GM19468 (cell line): ENCODE measurements around the gene LRRC71.

Source experiments
- ATAC-seq: cut with Tn5 transposase; IDR thresholded peaks from one replicate; pipeline ENCODE4 v1.9.1; 2021; ENCODE audit warnings: mild to moderate bottlenecking, moderate library complexity, moderate number of reproducible peaks; ENCODE audit not compliant: unreplicated experiment; ENCODE audit errors: extremely low read depth

Gene LRRC71

DNA sequence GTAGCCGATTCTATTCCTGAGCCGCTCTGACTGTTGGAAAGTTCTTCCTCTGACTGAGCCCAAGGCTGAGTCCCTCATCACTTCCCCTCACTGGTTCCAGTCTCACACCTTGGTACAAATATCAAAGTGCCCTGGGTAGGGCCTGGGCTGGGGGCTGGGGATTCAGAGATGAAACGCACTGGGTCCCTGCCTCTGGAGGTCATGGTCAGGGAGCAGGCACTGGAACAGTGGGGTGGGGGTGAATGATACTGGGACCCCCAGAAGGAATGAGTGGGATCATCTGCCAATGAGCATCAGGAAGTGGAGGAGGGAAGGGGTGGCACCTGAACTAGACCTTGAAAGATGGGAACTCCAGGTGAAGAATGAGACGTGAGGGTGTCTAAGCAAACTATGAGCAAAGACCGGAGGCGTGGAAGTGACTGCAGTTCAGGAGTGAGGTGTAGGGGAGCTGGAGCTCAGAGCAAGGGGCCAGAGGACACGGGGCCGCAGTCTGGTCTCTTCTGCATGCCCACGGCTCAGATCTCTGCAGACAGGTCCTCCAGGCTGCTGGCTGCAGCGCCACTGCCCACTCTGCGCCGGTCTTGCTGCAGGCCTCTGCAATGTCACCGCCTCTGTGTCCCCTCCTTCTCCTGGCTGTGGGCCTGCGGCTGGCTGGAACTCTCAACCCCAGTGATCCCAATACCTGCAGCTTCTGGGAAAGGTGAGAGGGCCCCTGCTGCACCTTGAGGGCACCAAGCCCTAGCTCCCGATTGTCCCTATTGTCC is 16.9 kb upstream of the LRRC71 start:
- ATAC-seq: no peak

DNA sequence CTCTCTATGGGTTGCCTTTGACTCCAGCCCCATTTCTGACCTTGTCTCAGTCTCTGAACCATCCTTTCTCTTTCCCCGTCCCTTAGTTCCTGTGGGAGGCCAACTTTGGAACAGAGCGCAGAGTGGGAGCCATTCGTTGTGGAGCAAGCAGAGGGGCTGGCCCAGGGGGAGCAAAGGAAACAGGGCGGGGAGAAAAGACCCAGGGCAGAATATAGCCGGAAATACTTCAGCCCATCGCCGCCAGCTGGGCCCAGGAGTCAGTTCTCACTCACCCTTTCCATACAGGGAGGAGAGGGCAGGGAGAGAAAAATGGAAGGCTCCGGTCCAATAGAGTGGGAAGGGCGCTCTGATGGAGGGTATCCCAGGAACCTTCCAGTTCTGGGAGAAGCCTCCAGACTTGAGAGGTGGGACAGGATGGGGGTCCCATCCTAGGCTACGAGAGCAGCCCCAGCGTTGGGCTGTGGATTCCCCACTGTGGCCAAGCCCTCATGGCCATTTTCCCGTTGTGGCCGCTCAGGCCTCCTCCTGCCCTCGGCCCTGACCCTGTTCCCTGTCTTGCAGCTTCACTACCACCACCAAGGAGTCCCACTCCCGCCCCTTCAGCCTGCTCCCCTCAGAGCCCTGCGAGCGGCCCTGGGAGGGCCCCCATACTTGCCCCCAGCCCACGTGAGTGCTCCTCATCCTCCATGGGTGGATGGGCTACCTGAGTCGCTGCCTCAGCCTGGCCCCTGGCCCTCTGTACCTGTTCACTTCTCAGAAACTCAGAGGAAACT is 16.1 kb upstream of the LRRC71 start:
- no peak for ATAC-seq

DNA sequence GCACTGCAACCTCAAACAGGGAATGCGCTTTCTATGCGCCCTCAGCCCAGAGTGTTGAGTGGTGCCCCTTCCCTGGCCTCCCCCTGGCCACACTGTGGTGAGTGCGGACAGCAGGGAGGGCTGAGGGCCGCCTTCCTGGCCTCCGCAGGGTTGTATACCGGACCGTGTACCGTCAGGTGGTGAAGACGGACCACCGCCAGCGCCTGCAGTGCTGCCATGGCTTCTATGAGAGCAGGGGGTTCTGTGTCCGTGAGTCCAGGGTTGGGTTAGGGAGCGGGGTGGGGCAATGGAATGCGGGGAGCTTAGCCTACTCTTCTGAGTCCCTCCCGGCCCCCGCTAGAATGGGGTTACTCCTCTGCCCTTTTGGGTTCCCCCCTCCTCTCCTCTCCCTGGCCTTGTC is 15.3 kb upstream of the LRRC71 start:
- no peak for ATAC-seq

DNA sequence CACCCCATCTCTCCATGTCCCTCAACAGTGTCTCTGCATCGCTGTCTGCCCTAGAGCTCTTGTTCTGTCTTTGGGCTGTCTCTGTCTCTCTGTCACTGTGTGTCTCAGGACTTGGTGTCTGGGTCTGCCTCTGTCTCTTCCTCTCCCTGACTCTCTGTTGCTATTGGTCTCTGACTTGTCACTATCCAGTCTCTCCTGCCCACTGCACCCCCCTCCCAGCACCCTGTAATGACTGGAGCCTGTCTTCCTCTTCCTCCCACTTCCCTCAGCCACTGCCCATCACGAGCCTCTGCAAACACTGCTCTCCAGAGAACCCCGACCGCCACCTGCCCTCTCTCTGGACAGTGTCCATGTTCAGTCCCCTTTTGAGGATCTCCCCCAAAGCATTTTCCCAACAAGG is 14.8 kb upstream of the LRRC71 start:
- no peak for ATAC-seq

DNA sequence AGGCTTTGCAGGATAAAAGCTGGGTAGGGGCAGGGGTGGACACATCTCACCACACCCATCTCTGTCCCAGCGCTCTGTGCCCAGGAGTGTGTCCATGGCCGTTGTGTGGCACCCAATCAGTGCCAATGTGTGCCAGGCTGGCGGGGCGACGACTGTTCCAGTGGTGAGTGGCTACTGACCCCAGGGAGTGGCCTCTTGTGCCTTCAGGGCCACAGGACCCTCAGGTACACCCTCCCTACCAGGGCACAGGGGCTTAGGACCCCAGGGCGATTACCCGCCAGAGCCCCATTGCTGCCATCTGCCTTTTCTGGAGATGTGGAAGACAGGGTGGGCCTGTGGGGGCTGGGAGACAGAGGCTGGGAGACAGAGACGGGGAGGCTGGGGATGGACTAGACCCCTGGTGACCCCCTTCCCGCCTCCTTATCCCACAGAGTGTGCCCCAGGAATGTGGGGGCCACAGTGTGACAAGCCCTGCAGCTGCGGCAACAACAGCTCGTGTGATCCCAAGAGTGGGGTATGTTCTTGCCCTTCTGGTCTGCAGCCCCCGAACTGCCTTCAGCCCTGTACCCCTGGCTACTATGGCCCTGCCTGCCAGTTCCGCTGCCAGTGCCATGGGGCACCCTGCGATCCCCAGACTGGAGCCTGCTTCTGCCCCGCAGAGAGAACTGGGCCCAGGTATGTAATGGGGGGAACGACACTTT is 14.1 kb upstream of the LRRC71 start:
- no peak for ATAC-seq

DNA sequence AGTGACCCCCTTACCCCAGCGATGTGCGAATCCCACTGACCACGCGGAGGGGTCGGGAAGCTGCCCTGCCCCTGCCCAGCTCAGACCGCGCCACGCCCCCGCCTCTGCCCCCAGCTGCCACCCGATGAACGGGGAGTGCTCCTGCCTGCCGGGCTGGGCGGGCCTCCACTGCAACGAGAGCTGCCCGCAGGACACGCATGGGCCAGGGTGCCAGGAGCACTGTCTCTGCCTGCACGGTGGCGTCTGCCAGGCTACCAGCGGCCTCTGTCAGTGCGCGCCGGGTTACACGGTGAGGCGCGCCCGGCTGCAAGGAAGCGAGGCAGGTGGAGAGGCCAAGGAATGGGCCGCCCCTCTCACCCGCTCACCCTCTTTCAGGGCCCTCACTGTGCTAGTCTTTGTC is 11.9 kb upstream of the LRRC71 start:
- no peak for ATAC-seq

DNA sequence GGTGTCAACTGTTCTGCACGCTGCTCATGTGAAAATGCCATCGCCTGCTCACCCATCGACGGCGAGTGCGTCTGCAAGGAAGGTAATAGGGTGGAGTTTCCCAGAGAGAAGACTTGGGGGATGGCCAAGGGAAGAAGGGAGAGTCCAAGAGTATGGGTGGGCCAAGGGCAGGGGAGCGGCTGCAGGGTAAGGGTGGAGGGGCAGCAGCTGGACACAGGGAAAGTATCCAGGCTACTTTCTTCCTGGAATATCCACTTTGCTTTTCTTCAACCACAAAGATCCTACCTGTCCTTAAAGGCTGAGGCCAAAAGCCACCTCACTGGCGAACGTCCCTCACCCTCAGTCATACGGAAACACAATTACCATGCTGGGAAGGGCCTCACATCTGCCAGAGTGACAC is 11.5 kb upstream of the LRRC71 start:
- no peak for ATAC-seq

DNA sequence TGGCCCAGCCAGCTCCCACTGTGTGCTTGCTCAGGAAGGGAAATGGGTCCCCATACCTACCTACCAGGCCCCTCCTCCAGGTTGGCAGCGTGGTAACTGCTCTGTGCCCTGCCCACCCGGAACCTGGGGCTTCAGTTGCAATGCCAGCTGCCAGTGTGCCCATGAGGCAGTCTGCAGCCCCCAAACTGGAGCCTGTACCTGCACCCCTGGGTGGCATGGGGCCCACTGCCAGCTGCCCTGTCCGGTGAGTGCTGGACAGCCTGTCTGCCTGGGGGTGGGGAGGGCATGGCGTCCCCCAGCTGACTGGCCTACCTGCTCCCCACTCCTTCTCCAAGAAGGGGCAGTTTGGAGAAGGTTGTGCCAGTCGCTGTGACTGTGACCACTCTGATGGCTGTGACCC is 10.8 kb upstream of the LRRC71 start:
- no peak for ATAC-seq

DNA sequence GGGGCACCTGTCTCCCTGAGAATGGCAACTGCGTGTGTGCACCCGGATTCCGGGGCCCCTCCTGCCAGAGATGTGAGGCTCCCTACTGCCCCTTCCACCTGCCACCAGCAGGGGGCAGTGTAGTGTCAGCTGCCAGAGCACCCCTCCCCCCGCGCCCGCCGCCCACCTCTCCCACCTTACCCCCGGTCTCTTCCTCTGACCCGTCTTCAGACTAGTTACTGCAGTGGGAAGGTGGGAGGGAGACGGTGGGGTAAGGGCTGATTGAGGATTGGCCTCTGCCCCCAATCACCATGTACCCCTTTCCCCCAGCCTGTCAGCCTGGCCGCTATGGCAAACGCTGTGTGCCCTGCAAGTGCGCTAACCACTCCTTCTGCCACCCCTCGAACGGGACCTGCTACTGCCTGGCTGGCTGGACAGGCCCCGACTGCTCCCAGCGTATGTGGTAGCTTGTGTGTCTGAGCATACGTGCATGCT is 10.1 kb upstream of the LRRC71 start:
- no peak for ATAC-seq

DNA sequence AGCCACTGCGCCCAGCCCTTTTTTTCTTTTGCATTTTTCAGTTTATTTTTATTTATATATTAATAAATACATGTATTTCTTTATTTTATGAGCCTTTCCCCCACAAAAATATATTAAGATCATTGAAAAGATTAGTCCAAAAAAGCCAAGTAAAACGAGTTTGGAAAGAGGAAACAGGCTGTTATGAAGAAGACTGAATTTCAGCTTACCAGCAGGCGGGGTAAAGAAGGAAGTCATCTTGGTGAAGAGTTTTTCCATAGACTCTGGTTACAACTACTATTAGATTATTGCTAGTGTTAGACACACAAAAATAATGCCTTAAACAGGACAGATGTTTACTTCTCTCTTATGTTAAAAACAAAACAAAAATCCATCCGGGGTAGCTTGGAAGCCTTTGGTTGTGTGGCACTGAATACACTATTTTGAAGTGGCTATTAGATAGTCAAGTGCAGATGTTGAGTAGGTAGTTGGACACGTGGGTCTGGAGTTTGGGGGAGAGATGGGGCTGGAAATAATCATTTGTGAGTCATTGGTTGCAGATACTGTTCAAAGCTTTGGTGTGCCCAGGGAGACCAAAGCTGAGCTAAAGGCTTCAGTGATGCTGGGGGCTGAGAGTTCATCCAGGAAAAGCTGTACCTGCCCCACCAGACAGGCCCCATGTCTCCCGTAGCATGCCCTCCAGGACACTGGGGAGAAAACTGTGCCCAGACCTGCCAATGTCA is 8.7 kb upstream of the LRRC71 start:
- ATAC-seq: no peak

DNA sequence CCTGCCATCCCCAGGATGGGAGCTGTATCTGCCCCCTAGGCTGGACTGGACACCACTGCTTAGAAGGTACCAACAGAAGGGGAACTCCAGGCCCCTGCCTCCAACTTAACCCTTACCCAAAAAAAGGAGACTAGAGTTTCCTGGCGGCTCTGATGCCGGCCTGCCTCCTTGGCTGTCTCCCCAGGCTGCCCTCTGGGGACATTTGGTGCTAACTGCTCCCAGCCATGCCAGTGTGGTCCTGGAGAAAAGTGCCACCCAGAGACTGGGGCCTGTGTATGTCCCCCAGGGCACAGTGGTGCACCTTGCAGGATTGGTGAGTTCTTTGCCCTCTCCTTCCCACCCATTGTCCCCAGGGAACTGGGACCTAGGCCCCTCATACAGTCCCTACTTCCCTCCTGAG is 8.1 kb upstream of the LRRC71 start:
- ATAC-seq: no peak

DNA sequence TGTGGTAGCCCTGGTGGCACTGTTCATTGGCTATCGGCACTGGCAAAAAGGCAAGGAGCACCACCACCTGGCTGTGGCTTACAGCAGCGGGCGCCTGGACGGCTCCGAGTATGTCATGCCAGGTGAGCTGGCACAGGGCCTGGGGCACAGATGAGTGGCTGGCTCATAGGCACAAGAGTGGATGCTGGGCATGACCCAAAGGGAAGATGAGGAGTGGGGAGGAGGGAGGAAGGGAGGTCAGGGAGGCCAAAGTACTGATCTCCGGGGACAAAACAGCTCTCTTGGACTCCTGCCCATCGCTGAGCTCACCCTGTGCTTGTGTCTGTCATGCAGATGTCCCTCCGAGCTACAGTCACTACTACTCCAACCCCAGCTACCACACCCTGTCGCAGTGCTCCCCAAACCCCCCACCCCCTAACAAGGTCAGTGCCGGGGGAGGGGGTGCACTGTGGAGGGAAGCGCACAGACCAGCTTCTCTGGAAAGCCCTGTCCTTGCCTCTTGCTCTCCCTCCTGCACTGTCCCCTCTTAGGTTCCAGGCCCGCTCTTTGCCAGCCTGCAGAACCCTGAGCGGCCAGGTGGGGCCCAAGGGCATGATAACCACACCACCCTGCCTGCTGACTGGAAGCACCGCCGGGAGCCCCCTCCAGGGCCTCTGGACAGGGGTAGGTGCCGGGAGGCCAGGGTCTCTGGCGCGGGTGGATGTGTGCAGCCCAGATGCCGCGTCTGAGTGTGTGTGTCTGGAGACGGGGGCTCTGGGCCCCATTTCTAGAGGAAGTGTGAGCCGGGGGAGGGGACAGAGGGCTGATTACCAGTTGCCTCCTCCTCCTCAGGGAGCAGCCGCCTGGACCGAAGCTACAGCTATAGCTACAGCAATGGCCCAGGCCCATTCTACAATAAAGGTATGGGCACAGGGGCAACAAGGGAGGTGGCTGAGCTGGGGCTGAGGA is 7.3 kb upstream of the LRRC71 start:
- ATAC-seq: no peak

DNA sequence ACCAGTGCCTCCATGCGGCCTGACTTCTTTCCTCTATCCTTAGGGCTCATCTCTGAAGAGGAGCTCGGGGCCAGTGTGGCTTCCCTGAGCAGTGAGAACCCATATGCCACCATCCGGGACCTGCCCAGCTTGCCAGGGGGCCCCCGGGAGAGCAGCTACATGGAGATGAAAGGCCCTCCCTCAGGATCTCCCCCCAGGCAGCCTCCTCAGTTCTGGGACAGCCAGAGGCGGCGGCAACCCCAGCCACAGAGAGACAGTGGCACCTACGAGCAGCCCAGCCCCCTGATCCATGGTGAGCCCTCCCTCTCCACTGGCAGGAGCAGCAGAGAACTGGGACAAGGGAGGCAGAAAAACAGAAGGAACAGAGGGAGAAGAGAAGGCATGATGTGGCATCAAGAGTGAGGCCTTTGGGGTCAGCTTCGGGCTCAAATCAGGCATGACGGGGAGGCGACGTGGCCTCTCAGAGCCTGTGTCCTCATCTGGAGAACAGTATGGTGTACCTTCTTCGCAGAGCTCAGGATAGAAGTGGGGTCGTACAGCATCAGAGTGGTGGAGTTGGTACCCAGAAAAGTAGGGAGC is 6.5 kb upstream of the LRRC71 start:
- no peak for ATAC-seq

DNA sequence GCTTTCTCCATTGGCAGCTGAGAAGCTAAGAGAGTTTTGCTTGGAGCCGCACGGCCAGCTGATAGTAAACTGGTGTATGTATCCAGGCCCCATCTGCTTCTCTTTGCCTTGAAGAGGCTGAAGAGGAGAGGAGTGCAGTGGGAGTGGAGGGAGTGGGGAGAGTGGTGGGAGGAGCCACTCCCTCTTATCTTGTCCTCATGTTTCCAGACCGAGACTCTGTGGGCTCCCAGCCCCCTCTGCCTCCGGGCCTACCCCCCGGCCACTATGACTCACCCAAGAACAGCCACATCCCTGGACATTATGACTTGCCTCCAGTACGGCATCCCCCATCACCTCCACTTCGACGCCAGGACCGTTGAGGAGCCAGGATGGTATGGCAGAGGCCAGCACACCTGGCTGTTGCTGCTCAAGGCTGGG is 6.0 kb upstream of the LRRC71 start:
- ATAC-seq: no peak

DNA sequence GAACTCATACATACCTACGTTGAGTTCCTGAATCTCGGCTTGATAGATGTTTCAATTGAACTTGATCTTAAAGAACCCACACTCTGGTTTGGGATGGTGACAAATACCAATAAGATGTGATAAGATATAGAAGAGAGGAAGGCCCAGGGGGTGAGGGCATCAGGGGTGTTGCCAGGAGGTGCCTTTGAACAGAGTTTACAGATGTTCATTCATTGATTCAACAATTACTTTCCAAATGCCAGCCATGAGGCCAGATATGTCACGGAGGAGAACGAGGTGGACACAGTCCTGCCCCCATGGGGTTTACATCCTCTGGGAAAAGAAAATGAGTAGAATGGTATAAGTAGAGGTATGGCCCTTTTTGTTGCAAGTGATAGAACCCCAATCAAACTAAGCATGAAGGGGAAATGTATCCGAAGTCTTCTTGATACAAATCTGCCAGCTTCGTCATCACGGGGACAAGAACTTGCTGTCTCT is 659 bp downstream of the LRRC71 start:
- ATAC-seq: no peak

DNA sequence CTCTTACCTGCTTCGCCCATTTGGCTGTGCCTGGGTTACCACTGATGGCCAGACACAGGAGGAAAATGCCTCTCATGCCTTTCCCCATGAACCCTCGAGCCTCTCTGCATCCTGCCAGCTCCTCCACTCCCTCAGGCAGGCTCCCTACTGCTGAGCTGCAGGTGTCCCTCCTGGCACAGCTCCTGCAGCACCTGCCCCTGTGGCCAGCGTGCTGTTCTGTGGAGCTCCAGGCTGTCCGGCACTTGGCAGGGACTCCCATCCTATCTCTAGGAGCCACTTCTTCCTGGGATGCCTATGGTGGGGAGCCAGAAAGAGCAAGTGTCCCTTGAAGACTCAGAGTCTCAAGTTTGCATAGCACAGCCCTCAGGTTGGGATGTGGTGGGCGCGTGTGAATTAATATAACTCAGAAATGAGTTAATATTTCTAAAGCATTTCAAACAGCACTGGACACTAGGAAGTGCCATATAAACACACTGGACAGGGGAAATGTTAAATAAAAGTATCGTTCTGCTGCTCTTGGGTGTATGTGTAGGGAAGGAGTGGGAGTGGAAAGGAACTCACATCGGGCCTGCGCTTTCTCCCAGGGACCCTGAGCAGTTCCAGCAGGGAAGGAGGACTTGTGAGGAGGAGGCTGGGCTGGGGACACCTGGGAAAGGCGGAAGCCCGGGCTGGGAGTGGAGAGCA is 2.7 kb downstream of the LRRC71 start:
- no peak for ATAC-seq

DNA sequence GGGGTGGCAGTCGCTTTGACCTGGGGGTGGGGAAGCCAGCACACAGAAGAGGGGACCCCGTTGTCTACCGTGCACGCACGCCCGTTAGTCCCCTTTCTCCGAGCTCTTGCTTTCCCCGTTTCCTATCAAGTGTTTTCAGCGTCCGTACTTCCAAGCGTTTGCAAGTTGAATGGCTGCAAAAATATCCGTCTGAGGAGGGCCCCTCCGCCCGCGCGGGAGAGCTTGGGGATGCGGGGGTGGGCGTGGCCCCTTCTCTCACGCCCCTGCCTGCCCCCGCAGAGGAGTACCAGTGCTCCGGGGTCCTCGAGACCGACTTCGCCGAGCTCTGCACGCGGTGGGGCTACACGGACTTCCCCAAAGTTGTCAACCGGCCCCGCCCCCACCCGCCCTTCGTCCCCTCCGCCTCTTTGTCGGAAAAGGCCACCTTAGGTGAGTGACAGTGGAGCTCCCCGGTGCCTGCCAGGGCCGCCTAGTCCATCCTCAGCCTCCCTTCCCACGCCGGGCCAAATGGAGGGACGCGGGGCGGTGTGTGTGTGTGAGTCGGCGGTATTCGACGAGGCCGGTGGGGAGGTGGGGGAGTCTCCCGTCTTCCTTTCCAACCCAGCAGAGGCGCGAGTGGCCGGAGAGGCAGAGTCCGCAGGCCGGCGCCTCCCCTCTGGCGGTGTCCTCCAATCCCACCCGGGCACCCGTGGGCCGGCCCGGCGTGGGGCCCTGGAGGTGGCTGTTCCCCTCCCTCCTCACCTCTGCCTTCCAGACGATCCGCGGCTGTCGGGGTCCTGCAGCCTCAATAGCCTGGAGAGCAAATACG is 3.4 kb downstream of the LRRC71 start:
- no peak for ATAC-seq
